SU-DHL-6 (cell line): Measurements from ENCODE around the gene TMEM63B.

Source experiments
- EZH2phosphoT487 ChIP-seq: fragments of 200-600 bp; sonication (generic), shearing (Covaris generic); conservative IDR thresholded peaks from 2 replicates; pipeline ENCODE4 v1.6.1; 2018; ENCODE audit warnings: mild to moderate bottlenecking, antibody characterized with exemption, low read length, moderate library complexity, mixed read lengths
- TF ChIP-seq, protein P1 (sequence below): fragments of 200-600 bp; sonication (generic); IDR thresholded peaks from one replicate; pipeline ENCODE4 v1.5.1; 2017; ENCODE audit warnings: antibody characterized with exemption, mild to moderate bottlenecking, low read length, moderate library complexity; ENCODE audit not compliant: insufficient read depth, poor library complexity, severe bottlenecking

DNA sequence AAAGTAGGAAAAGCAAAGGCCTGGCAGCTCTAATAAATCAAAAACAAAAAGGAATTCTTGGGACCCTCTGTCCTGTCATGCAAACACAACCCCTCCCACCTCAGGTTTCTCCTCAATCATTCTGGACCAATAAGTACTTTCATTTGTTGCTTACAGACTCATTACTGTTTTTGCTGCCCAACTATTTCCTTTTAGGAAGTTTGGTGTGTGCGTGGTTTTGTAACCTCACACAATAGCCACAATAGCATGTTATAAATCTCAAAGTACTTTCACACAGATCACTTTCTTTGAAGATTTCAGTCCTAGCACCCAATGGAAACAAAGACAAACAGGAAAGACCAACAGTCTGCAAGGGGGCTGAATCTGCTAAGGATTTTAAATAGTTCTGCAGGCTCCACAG is 4.6 kb upstream of the TMEM63B start:
- TF ChIP-seq, protein P1, sequence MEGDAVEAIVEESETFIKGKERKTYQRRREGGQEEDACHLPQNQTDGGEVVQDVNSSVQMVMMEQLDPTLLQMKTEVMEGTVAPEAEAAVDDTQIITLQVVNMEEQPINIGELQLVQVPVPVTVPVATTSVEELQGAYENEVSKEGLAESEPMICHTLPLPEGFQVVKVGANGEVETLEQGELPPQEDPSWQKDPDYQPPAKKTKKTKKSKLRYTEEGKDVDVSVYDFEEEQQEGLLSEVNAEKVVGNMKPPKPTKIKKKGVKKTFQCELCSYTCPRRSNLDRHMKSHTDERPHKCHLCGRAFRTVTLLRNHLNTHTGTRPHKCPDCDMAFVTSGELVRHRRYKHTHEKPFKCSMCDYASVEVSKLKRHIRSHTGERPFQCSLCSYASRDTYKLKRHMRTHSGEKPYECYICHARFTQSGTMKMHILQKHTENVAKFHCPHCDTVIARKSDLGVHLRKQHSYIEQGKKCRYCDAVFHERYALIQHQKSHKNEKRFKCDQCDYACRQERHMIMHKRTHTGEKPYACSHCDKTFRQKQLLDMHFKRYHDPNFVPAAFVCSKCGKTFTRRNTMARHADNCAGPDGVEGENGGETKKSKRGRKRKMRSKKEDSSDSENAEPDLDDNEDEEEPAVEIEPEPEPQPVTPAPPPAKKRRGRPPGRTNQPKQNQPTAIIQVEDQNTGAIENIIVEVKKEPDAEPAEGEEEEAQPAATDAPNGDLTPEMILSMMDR = no peak
- TF ChIP-seq EZH2phosphoT487 = no peak
